ENCODE data around the gene STOML2.

Gene STOML2

GRCh38 chr9:35054871-35055644 is 47.9 kb downstream of the STOML2 start:
- no peaks in the 10 kb centered on the region for H3K9me3 Mint-ChIP-seq
- no peak overlapping the region for H3K4me3 Mint-ChIP-seq
- ATAC-seq (replicated peaks) (no peak), DNase-seq (no peak)
- peaks cover 99% of the 10 kb centered on the region for H3K36me3 Mint-ChIP-seq (ENCODE audit: insufficient read depth)
- H3K27ac Mint-ChIP-seq, result peak overlapping the region in 1 of 2 donors; percentile 39
- H3K27me3 Mint-ChIP-seq, result no peaks in the 10 kb centered on the region
- peaks cover 6 to 7% of the 10 kb centered on the region in 2 donors for H3K4me1 Mint-ChIP-seq (ENCODE audit: low read depth in 2 of 2)

- Mint-ChIP-seq H3K4me3 (no peak overlapping the region), H3K4me1 (ENCODE audit: low read depth in 2 of 2) (peaks cover 6 to 7% of the 10 kb centered on the region in 2 donors), H3K36me3 (ENCODE audit: insufficient read depth) (peaks cover 91% of the 10 kb centered on the region), H3K9me3 (no peaks in the 10 kb centered on the region), H3K27me3 (no peaks in the 10 kb centered on the region), H3K27ac (peak overlapping the region in 1 of 2 donors; percentile 39)
- ATAC-seq (replicated peaks) (no peak), DNase-seq (no peak)
Measured at GRCh38 chr9:35054185-35054835, 48.6 kb downstream of the STOML2 start.

- DNase-seq (peak; percentile 29 to 49 (median 37)), ATAC-seq (replicated peaks) (peak; percentile 81)
- Mint-ChIP-seq H3K9me3 (no peaks in the 10 kb centered on the region), H3K4me3 (no peak overlapping the region), H3K4me1 (ENCODE audit: low read depth in 2 of 2) (peaks cover 3 to 7% of the 10 kb centered on the region in 2 donors), H3K36me3 (ENCODE audit: insufficient read depth) (peaks cover 73% of the 10 kb centered on the region), H3K27ac (no peak overlapping the region), H3K27me3 (no peaks in the 10 kb centered on the region)
Measured at GRCh38 chr9:35051069-35051967, 51.6 kb downstream of the STOML2 start.
